GM21515 (cell line): ENCODE measurements around the gene PRELID3B.
"Not testable (repeated sequence)": the region's sequence is repeated elsewhere in the genome, so short reads cannot be mapped to it uniquely, and the experiment has no call there.

Source experiments
- ATAC-seq: cut with Tn5 transposase; IDR thresholded peaks from one replicate; pipeline ENCODE4 v1.9.1; 2021; ENCODE audit not compliant: unreplicated experiment

The PRELID3B gene

DNA sequence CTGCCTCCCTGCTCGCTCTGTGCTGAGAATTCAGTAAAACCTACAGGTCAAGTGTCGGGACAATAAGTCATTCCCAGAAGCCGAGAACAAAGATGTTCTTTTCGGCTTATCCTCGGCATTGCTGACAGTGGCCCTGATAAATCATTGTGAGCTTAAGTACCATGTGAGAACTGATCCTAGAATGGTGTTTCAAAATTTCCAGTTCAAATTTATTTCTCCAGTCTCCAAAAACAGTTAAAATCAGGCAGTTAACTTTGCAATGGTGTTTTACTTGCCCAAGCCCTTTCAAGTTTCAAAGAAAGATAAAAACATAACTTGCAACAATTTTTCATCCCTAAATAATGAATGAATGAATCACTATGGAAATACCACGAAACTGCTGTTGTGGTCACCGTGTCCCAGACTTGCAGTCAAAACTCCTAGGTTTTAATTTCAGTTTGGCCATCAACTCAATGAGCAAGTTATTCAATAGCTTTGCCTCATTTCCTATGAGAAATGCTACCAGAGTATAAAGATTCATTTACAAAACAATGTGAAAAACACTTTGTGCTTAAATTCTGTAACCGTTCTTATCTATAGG is 14.8 kb downstream of the PRELID3B start:
- no peak for ATAC-seq

DNA sequence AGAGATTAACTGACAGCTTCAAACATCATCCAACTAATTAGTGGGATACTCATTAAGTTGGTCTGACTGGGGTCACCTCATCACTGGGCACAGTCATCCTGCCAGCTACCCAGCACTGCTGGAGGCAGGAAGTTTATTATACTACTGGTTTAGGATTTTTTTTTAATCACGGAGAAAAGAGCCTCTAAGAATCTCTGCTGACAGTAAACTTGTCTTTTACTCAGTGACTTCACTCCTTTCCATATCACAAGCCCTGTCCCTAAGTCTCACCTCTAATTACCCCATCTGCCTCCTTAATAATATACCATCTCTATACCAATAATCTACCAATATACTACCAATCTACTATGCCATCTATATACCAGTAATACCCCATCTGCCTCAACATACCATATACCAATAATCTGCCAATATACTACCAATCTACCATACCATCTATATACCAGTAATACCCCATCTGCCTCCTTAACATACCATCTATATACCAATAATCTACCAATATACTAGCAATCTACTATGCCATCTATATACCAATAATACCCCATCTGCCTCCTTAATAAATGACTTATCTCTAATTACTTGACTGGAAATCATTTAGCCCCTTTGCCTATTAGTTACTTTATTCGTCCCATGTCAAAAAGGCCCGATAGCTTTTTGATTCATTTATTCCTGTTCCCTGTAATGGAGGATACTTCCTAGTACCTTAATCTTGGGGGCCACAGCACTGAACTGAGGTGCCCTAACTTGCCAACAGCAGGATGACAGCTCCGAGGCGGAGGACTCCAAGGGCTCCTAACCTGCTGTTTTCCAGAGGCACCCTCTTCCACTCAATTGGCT is 15.5 kb downstream of the PRELID3B start:
- ATAC-seq, result no peak

DNA sequence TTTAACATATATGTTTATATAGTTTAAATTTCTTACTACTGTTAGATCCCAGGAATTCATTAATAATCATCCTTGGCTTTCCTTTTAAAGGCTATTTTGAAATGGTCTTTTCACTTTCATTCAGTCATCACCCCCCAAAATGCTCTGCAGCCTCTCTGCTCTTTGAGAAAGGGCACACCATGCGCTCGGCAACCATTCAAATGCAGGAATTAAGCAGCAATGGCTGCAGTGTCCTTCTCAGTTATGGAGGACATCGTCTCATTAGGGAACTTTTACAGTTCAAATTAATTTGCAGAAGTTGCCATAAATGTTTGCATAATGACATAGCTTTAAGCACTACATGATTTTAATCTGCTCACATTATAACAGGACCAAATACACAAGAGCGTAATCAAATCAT is 17.1 kb downstream of the PRELID3B start:
- ATAC-seq, result no peak

DNA sequence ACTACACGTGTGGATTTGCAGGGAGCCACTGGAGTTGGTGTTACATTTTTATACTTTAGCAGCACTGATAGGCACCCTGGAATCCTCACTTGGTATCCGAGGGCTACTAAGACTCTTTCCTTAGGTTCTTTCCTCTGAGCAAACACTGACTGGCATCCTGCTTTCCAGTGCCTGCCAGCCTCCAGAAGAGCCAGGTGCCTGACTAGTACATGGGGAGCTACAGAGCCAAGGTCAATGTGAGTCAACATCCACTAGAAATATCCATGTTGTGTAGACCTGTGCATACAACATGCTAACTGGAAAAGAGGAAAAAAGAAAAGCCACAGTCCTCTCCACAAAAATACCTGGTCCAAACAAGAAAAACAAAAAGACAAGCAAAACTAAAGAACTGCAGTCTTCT is 17.5 kb downstream of the PRELID3B start:
- ATAC-seq, result no peak

DNA sequence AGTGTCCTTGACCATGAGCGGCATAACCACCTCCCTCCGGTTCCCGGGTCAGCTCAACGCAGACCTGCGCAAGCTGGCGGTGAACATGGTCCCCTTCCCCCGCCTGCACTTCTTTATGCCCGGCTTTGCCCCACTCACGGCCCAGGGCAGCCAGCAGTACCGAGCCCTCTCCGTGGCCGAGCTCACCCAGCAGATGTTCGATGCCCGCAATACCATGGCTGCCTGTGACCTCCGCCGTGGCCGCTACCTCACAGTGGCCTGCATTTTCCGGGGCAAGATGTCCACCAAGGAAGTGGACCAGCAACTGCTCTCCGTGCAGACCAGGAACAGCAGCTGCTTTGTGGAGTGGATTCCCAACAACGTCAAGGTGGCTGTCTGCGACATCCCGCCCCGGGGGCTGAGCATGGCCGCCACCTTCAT is 18.5 kb downstream of the PRELID3B start:
- no peak for ATAC-seq

DNA sequence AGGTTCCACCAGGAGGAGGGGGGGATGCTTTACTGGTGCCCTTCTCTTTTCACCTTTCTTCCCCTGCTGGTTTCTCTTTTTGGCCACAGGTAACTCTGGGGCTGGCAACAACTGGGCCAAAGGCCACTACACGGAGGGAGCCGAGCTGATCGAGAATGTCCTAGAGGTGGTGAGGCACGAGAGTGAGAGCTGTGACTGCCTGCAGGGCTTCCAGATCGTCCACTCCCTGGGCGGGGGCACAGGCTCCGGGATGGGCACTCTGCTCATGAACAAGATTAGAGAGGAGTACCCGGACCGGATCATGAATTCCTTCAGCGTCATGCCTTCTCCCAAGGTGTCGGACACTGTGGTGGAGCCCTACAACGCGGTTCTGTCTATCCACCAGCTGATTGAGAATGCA is 19.0 kb downstream of the PRELID3B start:
- ATAC-seq, result no peak

DNA sequence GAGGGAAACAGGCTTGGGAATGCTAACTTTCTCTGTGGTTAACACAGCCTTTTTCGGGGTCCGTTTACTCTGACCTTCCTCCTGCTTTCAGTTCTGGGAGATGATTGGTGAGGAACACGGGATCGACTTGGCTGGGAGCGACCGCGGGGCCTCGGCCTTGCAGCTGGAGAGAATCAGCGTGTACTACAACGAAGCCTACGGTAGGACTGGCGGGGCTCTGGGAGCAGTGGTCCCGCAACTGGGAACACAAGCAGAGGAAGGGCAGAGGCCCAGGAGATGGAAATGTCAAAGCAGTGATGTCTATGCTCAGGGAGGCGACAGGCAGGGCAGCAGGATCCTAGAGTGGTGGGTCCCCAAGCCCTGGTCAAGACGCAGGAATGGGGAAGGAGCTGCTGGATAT is 19.8 kb downstream of the PRELID3B start:
- ATAC-seq, result no peak

DNA sequence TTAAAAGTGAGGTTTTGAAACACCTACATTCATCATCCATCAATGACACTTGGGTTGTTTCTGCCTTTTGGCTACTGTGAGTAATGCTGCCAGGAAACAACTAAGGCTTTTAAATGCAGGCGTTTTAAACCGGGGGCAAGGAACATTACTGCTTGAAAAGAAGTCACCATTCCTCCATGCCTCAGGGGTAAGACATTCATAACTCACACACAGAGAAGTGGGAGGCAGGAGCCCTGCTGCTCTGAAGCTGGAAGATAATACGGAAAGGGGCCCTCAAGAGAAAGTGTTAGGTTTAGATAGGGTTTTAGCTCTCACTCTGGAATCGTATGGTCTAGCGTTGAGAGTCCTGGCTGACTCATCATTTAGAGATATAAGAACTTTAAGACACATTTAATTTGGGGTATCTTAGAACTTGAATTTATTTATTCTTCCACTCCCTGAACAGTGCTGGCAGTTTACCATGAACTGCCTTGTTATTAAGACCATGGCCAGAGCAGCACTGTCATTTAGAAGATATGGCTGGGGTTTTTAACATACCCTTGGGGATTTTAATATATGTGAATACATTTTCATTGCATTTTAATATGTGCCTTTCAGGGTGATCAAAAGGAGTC is 21.5 kb downstream of the PRELID3B start:
- ATAC-seq, result no peak

DNA sequence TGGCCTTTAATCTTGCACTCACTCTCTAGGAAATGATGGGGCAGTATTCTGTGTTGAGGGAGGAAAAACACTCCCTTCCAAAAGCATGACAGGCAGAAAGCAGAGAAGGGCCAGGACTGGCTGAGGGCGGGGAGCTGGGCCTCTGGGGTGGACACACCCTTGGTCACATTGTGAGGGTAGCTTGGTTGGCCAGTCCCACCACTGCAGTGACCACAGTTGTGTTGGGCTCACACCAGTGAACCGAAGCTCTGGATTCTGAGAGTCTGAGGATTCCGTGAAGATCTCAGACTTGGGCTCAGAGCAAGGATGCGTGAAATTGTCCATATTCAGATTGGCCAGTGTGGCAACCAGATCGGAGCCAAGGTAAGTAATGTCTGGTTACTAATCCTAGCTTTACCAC is 23.4 kb downstream of the PRELID3B start, which contains the start of gene TUBB1:
TSS of gene TUBB1 (plus strand) at position 213 of the 400 bp plus-strand sequence. CDS start at position 307, 94 bp downstream.
- no peak for ATAC-seq

DNA sequence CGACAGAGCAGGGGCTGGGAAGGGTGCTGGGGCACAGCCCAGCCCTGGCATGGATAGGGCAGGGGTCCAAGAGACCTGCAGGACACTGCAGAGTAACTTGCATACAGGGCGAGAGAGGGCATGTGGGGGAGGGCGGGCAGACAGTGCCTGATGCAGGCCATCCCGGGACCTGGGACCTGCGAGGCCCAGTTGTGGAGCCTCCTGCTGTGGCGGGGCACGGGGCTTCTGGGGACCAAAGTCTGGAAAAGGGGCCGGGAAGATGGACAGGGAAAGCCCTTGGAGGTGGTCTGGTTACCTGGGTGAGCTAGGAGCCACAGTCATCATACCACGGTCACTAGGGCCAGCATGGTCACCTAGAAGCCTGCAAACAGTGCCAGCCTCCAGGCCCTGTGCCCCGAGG is 23.8 kb downstream of the PRELID3B start:
- ATAC-seq, result no peak

DNA sequence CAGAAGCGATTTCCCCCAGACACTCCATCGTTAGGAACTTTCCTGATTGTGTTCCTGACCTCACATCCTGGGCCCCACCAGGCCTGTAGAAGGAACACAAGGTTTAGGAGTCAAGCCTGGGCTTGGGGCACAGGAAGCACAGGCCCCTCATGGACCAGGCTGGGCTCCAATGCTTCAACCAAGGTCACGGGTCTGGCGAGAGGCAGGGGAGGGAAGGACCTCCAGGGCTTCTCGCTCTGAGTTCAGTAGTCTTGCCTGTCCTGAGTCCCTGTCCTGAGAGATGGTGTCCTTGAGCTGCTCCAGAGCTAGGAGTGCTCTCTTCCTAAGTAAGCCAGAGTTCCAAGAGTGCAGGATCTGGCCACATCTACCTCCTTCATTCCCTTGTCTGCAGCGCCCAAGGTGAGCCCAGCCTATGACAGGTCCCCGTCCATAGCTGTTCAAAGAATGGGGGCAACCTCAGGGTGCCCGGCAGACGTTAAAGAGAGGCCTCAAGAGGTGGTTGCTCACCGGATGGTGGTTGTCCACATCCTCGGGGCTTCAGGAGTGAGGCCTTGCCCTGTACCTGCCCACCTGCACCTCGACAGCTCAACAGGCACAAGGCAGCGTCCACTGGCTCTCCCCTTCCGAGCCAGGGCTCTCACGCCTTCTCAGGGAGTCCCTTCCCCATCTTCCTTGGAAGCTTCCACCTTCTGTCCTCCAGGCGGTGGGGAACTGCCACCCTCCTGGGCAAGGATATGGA is 24.9 kb downstream of the PRELID3B start:
- ATAC-seq, result no peak

DNA sequence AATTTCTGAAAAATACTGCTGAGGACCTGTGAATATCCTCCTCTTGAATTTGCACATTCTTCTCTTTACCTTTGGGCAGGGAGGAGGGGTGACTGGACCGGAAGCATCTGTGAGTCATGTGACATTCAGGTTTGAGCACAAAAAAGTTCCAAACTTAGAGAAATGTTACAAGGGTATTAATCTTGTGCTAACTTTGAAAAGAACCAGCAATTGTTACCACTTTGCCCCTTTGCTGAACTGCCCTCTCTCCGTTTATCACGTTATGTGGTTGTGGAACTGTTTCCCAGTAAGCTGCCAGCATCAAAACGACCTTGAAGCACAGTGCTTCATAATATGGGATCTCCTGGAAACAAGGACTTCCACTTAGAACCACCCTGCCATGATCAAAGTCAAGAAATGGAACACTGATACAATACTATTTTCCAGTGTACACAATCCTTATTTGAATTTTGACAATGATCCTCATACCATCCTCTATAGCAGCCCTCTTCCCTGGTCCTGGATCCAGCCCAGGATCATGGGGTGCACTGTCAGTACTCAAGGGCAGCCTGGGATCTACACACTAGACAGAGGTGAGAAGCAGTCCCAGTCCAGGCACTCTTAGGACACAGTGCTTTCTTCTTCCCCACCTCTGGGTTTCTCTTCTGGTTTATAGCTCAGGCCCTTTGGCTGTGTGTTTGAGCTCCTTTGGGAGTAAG is 25.6 kb downstream of the PRELID3B start:
- ATAC-seq, result no peak

DNA sequence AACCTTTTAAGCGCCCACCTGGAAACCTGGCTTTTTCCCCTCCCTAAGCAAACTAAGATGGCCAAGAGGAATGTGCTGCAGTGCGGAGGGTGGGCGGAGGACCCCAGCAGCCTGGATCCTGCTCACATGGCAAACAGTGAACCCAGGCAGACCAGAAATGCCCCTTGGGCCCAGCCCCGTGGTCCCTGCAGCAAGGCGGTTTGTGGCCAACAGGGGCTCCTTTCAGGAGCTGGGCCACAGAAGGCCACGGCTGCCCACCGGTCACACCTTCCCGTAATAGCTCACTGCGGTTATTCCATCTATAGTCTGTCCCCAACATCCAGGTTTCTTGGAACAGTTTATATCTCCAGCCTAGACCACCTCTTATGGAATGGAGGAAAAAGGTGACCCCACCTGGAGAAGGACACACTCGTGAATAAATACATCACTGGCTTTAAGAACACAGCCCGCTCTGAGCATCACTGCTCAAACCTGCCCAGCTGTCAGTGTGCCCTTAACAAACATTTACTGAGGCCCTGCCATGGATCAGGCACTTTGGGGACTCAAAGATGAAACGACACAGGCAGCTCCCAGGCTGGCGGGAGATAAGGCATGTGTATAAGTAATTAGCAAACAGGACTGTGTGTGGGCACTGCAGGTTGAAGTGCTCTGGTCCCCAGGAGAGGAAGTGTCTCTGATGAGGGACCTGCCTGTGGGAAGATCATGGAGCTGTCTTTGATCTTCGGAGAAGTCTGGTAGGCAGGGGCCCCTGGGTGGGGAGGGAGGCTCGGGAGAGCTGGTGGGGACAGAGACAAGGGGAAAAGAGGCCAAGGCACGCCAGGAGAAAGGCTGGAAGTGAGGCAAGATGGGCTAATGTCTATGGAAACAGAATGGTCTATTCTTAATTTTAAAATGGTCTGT is 26.5 kb downstream of the PRELID3B start:
- ATAC-seq, result no peak

DNA sequence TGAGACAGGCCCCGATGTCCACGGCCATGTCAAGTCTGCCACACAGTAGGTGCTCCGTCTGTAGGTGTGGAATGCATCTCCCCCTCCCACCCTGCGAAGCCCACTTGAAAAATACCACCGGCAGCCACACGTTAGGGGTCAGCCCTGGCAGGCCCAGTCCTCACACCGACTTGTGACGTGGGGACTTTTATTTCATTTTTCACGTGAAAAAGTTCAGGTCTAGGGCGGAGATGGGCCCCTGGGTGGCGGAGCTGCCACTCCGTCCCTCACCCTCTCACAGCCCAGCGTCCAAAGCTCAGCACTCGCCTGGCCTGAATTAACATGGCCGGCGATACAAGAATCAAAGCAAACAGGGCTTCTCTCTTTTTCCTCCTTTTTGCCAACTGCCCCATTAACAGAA is 27.2 kb downstream of the PRELID3B start:
- ATAC-seq, result no peak

DNA sequence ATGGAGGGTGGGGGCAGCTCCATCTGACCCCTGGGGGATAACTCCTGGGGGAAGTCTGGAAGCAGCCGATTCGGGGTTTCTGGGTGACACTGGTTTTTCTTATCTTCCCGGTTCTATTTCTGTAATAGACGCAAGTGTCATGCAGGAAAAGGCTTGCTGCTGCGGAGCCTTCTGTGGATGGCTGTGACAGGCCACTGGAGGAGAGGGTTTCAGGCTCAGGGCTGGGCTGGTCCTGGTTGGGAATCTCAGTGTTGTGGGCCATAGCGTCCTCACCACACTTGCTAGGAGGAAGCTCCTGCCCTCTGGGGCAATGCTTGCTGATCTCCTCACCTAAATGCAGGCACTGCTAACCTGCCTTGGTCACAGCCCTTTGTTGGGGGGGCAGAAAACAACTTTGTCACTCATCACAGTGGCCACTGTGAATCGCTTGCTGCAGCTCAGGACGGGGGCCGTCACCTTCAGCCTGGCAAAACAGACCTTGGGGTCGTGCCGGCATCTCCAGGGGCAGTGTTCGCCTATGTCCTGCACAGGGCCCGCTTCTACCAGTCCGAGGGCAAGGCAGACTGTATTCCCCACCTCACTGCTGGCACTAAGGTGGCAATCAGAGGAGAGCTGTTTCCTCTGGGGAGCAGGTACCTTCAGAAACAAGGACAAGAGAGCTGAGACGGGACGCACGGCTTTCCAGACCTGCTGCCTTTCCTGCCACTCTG is 27.8 kb downstream of the PRELID3B start:
- no peak for ATAC-seq

DNA sequence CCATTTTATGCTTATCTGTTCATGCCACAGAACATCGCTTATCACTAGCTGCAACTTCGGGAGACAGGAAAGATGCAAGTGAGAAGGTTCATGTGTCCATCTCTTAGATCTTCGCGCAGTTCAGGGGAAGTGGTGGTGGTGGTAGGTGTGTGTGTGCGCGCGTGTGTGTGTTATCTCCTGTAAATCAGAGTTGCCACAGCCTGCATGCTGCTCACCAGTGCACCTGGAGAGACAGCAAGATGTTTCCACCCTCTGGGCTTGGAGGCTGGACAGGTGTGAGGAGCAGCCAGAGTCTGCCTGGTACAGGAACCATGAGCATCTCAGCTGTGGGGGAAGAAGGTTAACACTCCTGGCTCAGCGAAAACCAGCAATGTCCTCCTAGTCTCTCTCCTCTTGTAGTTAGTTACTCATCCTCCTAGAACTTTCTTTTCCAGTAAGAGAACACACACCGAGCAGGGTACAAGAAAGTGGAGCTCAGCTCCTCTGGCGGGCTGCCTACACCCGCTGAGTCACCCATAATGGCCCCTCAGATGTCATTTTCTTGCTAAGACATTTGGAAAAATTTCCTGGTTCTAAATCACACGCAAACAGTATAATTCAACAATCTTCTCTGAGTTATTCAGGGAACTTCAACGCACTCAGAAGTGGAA is 28.5 kb downstream of the PRELID3B start:
- no peak for ATAC-seq

DNA sequence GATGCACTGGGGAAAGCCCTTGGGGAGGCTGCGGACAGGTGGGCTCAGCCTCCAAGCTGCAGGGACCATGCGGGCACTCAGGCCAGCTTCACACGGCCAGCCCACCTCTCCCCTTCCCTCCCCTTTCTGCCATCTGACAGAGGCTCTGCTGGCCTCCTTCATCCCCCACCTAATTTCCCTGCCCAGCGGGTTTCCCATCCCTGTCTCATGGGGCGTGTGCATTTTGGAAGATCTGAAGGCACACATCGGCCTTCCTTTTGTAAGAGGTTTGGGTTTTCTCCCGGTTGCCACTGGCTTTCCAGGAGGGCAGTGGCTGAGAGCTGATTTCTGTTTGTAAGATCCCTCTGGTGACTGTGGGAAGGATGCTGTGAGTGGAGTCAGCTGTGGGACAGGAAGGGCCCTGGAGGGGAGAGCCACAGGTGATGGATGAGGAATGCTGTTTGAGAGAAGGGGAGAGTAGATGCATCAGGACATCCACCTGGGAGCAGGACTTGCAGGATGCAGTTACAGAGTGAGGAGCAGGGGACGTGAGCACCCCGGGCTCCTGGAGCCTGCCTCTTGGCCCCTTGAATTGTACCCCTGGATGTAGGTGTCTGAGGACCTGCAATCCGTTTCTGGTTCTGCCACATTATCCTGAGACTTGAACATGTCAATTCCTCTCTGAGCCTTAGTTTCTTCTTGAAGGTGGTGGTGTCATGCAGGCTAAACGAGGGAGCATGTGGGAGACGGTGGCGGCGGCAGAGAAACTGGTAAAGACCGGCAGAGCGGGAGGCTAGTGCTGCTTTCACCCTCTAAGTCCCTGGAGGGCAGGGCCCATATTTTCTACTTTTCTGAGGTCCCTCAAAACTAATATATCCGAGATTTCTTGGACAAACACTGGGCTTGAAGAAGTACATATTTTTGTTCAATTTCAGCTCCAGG is 29.3 kb downstream of the PRELID3B start:
- ATAC-seq, result no peak

DNA sequence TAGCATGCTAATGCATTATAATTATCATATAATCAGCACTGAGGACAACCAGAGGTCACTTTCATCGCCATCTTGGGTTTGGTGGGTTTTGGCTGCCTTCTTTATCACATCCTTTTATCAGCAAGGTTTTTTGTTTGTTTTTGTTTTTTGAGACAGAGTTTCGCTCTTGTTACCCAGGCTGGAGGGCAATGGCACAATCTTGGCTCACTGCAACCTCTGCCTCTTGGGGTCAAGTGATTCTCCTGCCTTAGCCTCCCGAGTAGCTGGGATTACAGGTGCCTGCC is 30.8 kb downstream of the PRELID3B start:
- ATAC-seq, result not testable (repeated sequence)
